Amygdala (tissue), 56 donors: ENCODE data around the gene DCHS1.
A peak's percentile ranks its signal among the peaks of the same experiment; 100 is the strongest.
"Not testable (repeated sequence)": the region's sequence is repeated elsewhere in the genome, so short reads cannot be mapped to it uniquely, and the experiment has no call there.

Experiments used
- DNase-seq, 56 donors: peaks; one replicate each; lab custom pipeline; 2025; lab: John Stamatoyannopoulos, UW

Gene DCHS1, protein sequence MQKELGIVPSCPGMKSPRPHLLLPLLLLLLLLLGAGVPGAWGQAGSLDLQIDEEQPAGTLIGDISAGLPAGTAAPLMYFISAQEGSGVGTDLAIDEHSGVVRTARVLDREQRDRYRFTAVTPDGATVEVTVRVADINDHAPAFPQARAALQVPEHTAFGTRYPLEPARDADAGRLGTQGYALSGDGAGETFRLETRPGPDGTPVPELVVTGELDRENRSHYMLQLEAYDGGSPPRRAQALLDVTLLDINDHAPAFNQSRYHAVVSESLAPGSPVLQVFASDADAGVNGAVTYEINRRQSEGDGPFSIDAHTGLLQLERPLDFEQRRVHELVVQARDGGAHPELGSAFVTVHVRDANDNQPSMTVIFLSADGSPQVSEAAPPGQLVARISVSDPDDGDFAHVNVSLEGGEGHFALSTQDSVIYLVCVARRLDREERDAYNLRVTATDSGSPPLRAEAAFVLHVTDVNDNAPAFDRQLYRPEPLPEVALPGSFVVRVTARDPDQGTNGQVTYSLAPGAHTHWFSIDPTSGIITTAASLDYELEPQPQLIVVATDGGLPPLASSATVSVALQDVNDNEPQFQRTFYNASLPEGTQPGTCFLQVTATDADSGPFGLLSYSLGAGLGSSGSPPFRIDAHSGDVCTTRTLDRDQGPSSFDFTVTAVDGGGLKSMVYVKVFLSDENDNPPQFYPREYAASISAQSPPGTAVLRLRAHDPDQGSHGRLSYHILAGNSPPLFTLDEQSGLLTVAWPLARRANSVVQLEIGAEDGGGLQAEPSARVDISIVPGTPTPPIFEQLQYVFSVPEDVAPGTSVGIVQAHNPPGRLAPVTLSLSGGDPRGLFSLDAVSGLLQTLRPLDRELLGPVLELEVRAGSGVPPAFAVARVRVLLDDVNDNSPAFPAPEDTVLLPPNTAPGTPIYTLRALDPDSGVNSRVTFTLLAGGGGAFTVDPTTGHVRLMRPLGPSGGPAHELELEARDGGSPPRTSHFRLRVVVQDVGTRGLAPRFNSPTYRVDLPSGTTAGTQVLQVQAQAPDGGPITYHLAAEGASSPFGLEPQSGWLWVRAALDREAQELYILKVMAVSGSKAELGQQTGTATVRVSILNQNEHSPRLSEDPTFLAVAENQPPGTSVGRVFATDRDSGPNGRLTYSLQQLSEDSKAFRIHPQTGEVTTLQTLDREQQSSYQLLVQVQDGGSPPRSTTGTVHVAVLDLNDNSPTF (N-terminal part only)

DNA sequence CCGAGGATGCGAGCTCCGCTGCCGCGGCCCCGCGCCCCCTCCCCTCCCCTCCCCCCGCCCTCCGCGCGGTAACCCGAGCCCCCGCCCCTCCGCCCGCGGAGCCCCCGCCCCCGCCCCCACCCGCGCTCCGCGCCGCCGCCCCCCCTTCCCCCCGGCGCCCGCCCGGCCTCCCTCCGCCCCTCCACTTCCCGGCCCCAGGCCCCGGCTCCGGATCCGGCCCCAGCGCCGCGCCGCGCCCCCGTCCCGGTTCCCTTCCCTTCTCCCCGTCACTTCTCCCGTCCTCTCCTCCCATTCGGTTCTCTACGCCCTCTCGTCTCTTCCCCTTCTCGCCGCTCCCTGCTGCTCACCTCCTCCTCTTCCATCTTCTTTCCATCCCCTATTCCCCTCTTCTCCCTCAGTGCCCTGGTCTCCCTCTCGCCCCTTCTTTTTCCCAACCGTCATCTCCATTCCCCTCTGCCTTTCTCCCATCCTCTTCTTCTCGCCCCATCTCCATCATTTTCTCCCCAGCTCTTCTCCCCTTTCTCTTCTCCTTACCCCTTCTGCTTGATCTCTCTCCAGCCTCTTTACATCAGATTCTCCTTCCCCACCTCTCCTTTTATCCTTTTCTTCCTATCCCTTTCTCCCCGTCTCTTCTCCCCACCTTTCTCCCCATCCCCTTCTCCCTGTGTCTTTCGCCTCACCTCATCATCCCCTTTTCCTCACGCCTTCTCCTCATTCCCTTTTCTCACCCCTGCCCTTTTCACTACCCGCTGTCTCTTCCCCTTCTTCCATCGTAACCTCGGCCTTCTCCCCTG is at the start of gene DCHS1:
Gene DCHS1, minus strand, starts transcription at position 20 of the 794 bp plus-strand sequence. CDS start 14,196 bp downstream, outside the sequence.
- peak in 2 of 56 donors; percentile 8 to 20 for DNase-seq

DNA sequence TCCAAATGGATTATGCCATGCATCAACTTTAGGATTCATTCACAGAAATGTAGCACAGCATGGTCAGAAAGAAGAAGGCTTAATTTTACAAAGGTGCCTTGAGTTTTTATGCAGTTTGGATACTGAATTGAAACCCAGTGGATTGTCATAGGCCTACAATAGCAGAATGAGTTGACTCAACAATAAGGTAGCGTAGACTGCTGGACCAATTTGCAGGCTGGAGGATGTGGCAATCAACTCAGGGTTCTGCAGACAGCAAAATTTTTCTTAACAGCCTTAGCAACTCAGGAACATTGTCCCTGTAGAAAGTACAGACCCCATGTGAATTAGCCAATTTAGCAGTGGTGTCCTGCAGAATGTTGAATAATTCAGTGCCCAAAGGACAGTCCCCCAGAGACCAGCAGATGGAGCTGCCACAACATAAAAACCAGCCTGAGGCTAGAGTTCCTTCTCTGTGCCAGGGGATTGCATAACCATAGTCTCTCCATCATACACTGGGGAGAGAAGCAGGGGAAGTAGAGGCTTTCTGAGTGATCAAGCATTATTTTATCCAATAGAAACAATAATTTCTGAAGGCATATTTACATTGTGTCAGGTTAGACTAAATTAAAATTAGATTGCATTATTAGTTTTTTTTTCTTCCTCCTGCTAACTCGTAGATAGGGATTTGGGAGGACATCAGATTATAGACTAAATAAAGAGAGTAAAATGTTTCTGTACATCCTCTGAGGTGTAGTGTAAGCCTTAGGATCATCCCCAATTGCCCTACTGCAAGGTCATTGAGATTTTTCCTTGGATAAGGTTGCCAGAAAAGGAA is 47.8 kb upstream of the DCHS1 start:
- DNase-seq, result peak in 48 of 56 donors; percentile 2 to 85 (median 34)

DNA sequence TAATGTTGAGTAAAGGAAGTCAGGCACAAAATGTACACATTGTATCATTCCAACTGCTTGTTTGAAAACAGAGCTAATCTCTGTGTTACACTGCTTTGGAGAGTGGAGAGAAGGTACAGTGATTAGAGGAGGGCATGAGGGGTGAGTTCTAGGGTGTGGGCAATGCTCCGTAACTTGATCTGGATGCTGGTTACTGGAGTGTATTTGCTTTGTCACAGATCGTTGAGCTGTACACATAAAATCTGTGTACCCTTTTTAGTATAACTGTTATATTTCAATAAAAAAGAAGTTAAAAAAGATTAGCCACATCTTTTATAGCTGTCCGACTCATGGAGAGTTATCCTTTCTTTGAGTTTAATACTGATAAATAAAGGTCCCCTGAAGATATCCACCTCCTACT is 46.3 kb upstream of the DCHS1 start:
- not testable (repeated sequence) for DNase-seq

DNA sequence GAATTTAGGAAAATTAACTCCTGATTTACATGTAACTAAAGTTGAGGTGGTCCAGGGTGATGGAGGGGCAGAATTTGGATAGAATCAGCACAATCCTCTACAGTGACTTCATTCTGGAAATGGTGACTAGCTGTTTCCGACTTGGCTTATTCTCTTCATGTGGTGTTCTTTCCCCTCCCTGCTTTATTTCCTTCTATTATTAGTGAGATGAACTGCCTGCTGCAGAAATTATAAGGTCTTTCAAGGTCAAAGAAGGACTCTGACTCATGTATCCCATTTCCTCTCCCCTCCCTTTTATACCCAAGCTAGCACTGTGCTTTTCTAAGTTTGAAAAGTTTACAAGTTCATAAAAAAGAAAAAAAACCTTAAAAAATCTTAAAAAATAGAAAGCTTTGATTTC is 39.8 kb upstream of the DCHS1 start:
- DNase-seq, result no peak

DNA sequence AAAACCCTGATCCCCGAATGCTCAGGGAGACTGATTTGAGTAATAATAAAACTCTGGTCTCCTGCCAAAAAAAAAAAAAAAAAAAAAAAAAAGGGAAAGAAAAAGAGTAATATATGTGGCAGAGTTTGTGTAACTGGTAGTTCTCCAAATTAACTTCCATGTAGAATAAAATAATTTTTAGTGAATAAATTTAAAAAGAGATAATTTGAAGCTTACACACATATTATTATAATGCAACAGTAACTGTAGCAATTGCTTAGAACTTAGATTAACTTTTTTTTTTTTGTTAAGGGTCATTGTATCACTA is 38.6 kb upstream of the DCHS1 start:
- DNase-seq, result no peak

DNA sequence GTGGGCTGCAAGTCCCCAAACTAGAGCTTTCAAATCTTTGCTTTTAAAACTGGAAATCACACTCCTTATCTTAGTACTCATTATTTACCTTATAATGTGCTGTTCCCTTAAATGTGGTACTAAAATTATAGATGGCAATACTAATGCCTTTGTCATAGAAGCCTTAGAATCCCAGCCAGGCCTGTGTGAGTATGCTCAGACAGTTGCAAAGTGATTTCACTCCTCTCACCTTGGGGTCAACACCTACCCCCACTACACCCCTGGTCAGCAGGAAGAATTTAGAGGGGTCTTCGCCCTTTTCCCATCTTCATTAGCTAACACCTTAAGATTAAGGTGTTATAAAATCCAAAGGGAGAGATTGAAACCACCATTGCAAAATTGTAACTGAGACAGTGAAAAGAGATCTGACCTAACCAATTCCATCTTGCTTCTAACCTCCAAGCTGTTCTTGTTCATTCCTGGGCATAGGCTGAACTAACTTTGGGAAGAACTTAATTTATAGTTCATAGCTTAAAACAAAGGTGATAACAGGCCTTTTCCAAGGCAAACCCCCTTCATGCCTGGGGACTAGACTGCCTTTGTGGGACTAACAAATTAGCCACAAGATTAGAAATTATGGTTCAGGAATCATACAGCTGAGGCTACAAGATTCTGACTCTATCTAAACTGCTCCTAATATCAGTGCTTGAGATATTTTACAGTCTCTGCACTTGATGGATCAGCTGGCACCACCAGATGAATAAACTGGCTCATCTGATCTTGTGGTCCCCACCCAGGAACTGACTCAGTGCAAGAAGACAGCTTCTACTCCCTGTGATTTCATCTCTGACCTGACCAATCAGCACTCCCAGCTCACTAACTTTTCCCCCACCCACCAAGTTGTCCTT is 38.0 kb upstream of the DCHS1 start:
- no peak for DNase-seq

DNA sequence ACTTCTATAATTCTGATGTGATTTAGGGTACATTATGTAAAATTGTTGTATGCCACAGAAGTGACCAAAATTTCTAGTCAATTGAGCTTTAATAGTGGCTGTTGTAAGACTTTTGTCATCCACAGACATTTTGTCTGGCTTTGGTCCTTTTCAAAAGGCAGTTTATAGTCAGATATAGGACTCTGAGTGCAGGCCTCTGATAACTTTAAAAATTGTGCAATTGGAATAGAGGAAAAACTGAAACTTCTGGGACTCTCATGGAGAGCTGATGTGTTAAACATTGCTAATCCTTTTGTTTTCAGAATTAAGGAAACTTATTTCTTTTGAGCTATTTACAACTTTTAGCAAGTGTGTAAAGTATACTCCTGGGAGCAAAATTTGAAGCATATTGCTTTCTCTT is 36.5 kb upstream of the DCHS1 start:
- DNase-seq, result no peak

DNA sequence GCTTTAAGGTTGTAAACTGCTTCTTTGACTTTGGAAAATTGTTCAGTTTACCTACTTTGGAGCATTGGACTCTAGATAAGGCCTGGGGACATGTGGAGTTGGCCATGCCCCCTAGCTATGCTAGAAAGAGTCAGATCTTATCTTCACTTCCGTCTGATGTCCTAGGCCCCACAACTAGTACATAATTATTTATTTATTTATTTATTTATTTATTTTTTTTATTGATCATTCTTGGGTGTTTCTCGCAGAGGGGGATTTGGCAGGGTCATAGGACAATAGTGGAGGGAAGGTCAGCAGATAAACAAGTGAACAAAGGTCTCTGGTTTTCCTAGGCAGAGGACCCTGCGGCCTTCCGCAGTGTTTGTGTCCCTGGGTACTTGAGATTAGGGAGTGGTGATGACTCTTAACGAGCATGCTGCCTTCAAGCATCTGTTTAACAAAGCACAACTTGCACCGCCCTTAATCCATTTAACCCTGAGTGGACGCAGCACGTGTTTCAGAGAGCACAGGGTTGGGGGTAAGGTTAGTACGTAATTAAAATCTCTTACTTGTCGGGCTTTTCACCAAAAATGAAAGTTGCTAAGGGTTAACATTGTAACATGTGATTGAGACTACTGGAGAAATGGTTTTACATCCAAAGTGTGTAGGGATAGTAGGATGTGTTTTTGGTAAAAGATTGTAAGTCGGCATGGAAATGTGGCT is 35.0 kb upstream of the DCHS1 start:
- DNase-seq, result not testable (repeated sequence)

DNA sequence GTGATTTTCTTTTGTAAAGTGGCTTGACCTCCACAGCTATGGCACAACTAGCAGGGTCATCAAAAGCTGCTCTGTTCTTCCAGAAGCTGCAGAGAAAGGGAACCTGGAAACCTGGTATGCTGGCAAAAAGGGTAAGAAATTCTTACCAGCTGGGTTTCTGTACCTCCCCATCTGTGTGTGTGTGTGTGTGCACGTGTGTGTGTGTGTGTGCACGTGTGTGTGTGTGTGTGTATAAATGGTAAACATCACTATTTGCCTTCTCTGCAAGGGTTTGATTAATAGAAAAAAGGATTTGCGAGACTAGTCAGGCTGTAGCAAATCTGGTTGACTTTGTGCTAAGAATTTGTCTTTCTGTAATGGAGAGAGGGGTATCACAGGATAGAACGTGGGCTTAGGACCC is 32.3 kb upstream of the DCHS1 start:
- no peak for DNase-seq

DNA sequence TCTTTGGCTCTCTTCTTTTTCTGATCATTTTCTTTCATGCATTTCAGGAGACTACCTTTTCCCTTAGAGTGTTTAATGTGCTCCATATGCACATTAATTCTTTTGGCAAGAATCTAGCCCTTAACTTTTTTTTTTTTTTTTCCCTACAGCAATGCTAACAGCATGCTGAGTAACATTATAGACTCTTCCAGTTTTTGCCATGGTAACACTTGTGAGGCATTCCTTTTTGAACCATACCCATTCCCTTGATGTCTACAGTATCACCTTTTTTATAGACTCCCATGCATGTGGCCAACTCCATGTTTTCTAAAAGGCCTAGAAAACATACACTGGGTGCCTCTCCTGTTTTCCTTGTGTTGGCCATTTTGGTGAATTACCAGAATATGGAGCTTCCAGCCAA is 30.4 kb upstream of the DCHS1 start:
- DNase-seq, result no peak

DNA sequence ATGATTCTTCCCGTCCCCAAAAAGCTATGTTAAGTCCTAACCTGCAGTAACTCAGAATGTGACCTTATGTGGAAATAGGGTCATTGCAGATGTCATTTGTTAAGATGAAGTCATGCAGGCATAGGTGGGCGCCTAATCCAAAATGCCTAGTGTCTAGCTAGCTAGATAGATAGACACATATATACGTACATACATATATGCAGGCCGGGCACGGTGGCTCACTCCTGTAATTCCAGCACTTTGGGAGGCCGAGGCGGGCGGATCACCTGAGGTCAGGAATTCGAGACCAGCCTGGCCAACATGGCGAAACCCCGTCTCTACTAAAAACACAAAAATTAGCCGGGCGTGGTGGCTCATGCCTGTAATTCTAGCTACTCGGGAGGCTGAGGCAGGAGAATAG is 28.5 kb upstream of the DCHS1 start:
- DNase-seq, result peak in 1 of 56 donors; percentile 4

DNA sequence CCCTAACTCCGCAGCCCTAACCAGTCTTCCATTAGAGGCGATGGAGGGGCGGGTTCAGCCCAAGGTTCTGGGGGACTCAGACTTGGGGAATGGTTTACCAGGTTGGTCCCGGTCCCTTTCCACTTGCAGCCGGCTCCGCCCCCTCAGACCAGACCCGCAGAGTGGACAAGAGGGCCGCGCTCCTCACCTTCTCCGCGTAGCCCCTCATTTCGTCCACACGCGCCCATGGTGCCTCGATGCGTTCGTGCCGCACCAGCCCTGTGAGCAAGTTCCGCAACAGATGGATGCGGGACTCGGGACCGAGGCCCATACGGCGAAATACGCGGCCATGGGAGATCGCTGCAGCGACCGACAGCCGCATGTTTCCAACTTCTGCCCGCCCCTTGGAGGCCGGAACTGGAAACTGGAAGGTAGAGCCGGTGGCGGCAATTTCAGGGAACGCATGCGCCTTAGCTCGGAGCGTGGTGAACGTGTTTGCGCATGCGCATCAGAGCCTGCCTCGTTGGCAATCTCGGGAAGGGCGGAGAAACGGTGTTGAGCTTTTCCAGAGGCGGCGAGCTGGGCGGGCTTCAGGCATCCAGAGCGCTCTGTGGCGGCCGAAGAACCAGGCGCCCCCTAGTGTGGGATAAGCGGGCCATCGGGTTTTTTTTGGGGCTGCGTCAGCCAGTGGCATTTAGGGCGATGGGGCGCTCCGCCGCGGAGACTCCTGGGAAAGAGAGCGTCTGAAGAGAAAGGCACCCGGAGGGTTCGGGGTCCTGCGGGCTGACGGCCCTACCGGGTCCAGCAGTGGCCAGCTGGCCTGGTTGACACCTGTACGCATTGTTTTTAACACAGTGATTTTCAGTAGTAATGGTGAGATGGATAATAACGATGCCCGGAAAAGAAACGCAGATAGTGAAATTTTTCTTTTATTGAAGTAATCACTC is 27.6 kb upstream of the DCHS1 start, which contains the start of gene MRPL17:
Gene MRPL17, minus strand, starts transcription at position 405 of the 926 bp plus-strand sequence. Its CDS starts 44 bp downstream, at position 361.
- DNase-seq, result peak; percentile 88 to 99 (median 97)

DNA sequence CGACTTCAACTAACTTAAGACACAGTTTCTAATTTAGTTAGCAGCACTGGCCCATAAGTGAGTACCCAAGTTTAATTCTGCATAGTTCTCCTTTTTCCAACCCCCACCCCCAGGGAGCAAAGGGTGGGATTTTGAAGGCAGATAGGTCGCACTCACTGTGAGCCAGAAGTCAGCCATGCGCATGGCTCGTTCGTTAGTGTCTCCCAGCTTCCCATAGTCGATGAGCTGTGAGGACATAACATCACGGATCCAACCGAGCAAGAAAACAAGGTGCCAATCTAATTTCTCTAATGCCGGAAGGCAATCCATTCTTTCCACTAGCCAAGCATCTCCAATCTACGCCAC is 27.0 kb upstream of the DCHS1 start:
- DNase-seq, result peak in 1 of 56 donors; percentile 42

DNA sequence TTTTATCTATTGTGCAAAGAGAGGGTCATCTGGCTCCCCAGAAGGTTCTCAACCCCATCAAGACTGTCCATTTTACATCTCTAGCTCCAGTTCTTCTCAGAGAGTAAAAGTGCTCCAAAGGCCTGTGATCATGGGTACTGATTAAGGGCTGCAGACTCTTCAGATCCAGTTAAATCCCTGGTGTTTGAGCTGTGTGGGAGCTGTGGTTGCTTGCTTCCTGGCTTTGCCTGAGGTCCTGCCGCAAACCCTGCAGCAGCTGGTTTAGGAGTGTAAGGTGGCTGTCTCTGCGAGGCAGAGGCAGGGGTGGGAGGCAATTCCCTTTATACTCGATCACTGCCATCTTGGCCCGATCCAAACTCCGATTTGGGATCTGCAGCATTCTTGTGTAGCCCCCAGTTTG is 26.3 kb upstream of the DCHS1 start:
- DNase-seq, result no peak

DNA sequence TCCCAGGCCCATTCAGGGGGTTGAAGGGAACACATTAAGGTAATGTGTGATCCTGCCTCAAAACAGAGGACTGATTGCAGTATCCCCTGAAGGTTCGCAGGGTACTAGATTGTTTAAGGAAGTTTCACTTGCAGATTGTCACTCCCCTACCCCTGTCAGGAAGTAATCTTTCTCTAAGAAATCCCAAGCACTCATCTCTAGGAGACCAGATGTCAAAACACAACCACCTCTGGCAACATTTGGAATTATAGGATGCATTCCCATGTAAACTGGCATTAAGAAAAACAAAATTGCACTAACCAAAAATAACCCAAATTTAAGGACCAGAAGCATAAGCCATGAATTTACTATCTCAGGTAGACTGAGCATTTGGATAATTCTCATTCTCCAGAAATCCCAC is 25.9 kb upstream of the DCHS1 start:
- DNase-seq, result no peak

DNA sequence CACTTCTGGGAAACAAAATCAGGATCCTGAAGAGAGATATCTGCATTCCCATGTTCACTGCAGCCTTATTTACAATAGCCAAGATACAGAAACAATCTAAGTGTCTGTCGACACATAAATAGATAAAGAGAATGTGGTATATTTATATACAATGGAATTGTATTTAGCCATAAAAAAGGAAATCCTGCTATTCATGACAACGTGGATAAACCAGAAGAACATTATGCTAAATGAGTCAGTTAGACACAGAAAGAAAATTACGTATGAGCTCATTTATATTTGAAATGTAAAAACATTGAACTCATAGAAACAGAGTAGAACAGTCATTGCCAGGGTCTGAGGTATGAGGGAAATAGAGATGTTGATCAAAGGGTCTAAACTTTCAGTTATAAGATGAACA is 21.4 kb upstream of the DCHS1 start:
- no peak for DNase-seq

DNA sequence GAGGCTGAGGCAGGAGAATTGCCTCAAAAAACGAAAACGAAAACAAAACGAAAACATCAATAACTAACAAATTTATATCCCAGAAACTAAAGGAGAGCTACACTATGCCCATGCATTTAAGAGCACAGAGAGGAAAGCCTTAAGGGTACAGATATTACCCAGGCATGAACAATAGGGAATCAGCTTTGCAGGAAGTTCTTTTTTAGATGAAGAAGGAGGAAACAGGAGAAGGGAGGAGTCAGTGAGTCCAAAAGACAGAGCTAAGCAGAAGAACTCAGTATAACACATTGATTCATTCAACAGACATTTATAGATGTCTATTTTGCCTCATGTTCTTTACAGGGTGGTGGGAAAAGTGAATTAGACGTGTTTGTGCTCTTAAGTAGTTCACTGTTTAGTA is 19.3 kb upstream of the DCHS1 start:
- DNase-seq, result no peak
